GM23338 (cell line): Measurements from ENCODE around the gene SPCS2. TPM values are rescaled to one million over a fixed set of nuclear protein-coding genes. Genes with fewer than 3 reads are reported as not detected.
"Not testable (repeated sequence)": the region's sequence is repeated elsewhere in the genome, so short reads cannot be mapped to it uniquely, and the experiment has no call there.

Experiments
- ATAC-seq: fragments of 200-7000 bp; cut with Tn5 transposase; 3 replicates; pipeline ENCODE4 v1.9.1; 2020
- DNase-seq: peaks from one replicate; pipeline ENCODE4 v3.0.0-alpha.2; 2015; ENCODE audit warnings: low spot score
- H2AFZ ChIP-seq: fragments of 200-600 bp; sonication (generic); 2 replicates; pipeline ENCODE4 v1.8.0; 2016; ENCODE audit warnings: antibody characterized with exemption, mild to moderate bottlenecking, moderate library complexity
- H3F3A ChIP-seq: fragments of 200-600 bp; sonication (generic); replicated peaks from 2 replicates; pipeline ENCODE4 v1.8.0; 2017; ENCODE audit warnings: antibody characterized with exemption, mixed run types, low read depth
- H3K27ac ChIP-seq: fragments of 200-600 bp; sonication (generic); 2 replicates; pipeline ENCODE4 v1.6.1; 2016; ENCODE audit warnings: low read depth
- H3K27me3 ChIP-seq: fragments of 200-600 bp; sonication (generic); 2 replicates; pipeline ENCODE4 v1.8.0; 2016; ENCODE audit warnings: mild to moderate bottlenecking, mixed run types, moderate library complexity; ENCODE audit not compliant: insufficient read depth
- H3K36me3 ChIP-seq: fragments of 200-600 bp; sonication (generic); 2 replicates; pipeline ENCODE4 v1.8.0; 2016; ENCODE audit warnings: mild to moderate bottlenecking; ENCODE audit not compliant: insufficient read depth
- H3K4me1 ChIP-seq: fragments of 200-600 bp; sonication (generic); 2 replicates; pipeline ENCODE4 v1.8.0; 2016; ENCODE audit warnings: mild to moderate bottlenecking, moderate library complexity; ENCODE audit not compliant: insufficient read depth
- H3K4me2 ChIP-seq: fragments of 200-600 bp; sonication (generic); 2 replicates; pipeline ENCODE4 v1.7.1; 2017; ENCODE audit warnings: mixed run types
- H3K4me3 ChIP-seq: fragments of 200-600 bp; sonication (generic); 2 replicates; pipeline ENCODE4 v1.6.1; 2016; ENCODE audit warnings: mixed run types
- H3K79me2 ChIP-seq: fragments of 200-600 bp; sonication (generic); replicated peaks from 2 replicates; pipeline ENCODE4 v1.8.0; 2017; ENCODE audit warnings: mild to moderate bottlenecking; ENCODE audit not compliant: insufficient read depth
- H3K9me2 ChIP-seq: fragments of 200-600 bp; sonication (generic); 2 replicates; pipeline ENCODE4 v1.8.0; 2017; ENCODE audit not compliant: insufficient read depth
- H4K20me1 ChIP-seq: fragments of 200-600 bp; sonication (generic); replicated peaks from 2 replicates; pipeline ENCODE4 v1.8.0; 2017; ENCODE audit warnings: mild to moderate bottlenecking; ENCODE audit not compliant: insufficient read depth
- H3K27ac Mint-ChIP-seq: 2 replicates; pipeline ENCODE4 v1.8.0; 2020; ENCODE audit warnings: inconsistent platforms, mild to moderate bottlenecking, moderate library complexity, mixed read lengths
- H3K27me3 Mint-ChIP-seq: 3 replicates; pipeline ENCODE4 v1.8.0; 2022; ENCODE audit warnings: low read depth, mild to moderate bottlenecking, moderate library complexity, mixed read lengths, inconsistent platforms; ENCODE audit not compliant: insufficient read depth, poor library complexity
- H3K36me3 Mint-ChIP-seq: 3 replicates; pipeline ENCODE4 v1.8.0; 2021; ENCODE audit warnings: low read depth, mild to moderate bottlenecking, inconsistent platforms, moderate library complexity, mixed read lengths
- H3K4me1 Mint-ChIP-seq: 3 replicates; pipeline ENCODE4 v1.8.0; 2020; ENCODE audit warnings: mild to moderate bottlenecking, inconsistent platforms, mixed read lengths
- H3K4me3 Mint-ChIP-seq: 3 replicates; pipeline ENCODE4 v1.8.0; 2021; ENCODE audit warnings: moderate library complexity, mild to moderate bottlenecking, inconsistent platforms, mixed read lengths
- H3K9me3 Mint-ChIP-seq: 3 replicates; pipeline ENCODE4 v1.8.0; 2020; ENCODE audit warnings: moderate library complexity, mild to moderate bottlenecking, inconsistent platforms, mixed read lengths
- CTCF ChIP-seq, 2 experiments: fragments of 200-600 bp in 1 of 2; sonication (generic) in 1 of 2; conservative IDR thresholded peaks; 2 replicates each; pipeline versions ENCODE4 v1.5.1 to v1.6.1; 2016 to 2017; ENCODE audit warnings: antibody characterized with exemption in 2 of 2, low read depth in 2 of 2, mild to moderate bottlenecking in 2 of 2, moderate library complexity in 1 of 2
- EZH2phosphoT487 ChIP-seq: fragments of 200-600 bp; sonication (generic); IDR thresholded peaks from one replicate; pipeline ENCODE4 v1.8.1; 2018; ENCODE audit warnings: antibody characterized with exemption; ENCODE audit not compliant: unreplicated experiment
- JUNB ChIP-seq: IDR thresholded peaks from one replicate; pipeline ENCODE4 v1.6.1; 2016; ENCODE audit warnings: antibody characterized with exemption; ENCODE audit not compliant: unreplicated experiment
- STAT1 ChIP-seq: IDR thresholded peaks from one replicate; pipeline ENCODE4 v1.6.1; 2016; ENCODE audit warnings: antibody characterized with exemption; ENCODE audit not compliant: unreplicated experiment
- ZNF114 ChIP-seq: fragments of 250-450 bp; sonication (Bioruptor Pico); IDR thresholded peaks from 2 replicates; pipeline ENCODE4 v1.5.0; 2020; ENCODE audit warnings: mild to moderate bottlenecking, moderate library complexity
- ZNF462 ChIP-seq: fragments of 250-450 bp; sonication (Bioruptor Pico); IDR thresholded peaks from 2 replicates; pipeline ENCODE4 v1.5.0; 2020; ENCODE audit warnings: mild to moderate bottlenecking, moderate library complexity
- polyA plus RNA-seq: library from polyadenylated mRNA; unstranded; fragments of >200 nt; fragmentation: Nextera tagmentation; extraction: Ambion mirVana; gene quantifications from 2 replicates; pipeline ENCODE4 v1.2.1, GENCODE V29; 2016
- total RNA-seq: library from RNA; depleted of rRNA; stranded (reverse); fragments of >200 nt; shearing (Covaris generic); gene quantifications from 2 replicates; pipeline ENCODE4 v1.2.3, GENCODE V29; 2014

SPCS2 gene
- total and polyA plus RNA-seq, 2 experiments from 2014 or later = 115 to 334 TPM

- TF ChIP-seq ZNF462 (CRISPR knock-in tag) (no peak), EZH2phosphoT487 (no peak), CTCF (conservative IDR thresholded peaks at IDR 0.05; ENCODE audit: low read depth in 2 of 2) (no peak), JUNB (no peak), ZNF114 (CRISPR knock-in tag) (no peak), STAT1 (no peak)
These were observed 9.0 kb downstream of the SPCS2 start (continued) for GRCh38 chr11:74957937-74958629.

- H3K36me3 ChIP-seq, H3F3A ChIP-seq, DNase-seq, H3K4me1 ChIP-seq, H3K9me2 ChIP-seq, H3K4me3 ChIP-seq, H3K4me2 ChIP-seq, H3K27me3 Mint-ChIP-seq, H3K36me3 Mint-ChIP-seq, H3K9me3 Mint-ChIP-seq, H3K4me1 Mint-ChIP-seq, H3K4me3 Mint-ChIP-seq, H3K27ac ChIP-seq, ATAC-seq, H2AFZ ChIP-seq, H3K27me3 ChIP-seq: not testable (repeated sequence)
- peak overlapping the region; percentile 40; the same call in 1 of the 2 replicates for H3K27ac Mint-ChIP-seq
- Histone ChIP-seq H3K79me2 (peaks cover 97% of the 10 kb centered on the region), H4K20me1 (peaks cover 34% of the 10 kb centered on the region; the same call in 1 of the 2 replicates)
These were observed 11.1 kb downstream of the SPCS2 start for GRCh38 chr11:74960128-74960527.
